Kidney capillary endothelial cell (primary cell): ENCODE data around the gene CNTRL.
A peak's percentile ranks its signal among the peaks of the same experiment; 100 is the strongest.
"Not testable (repeated sequence)": the region's sequence is repeated elsewhere in the genome, so short reads cannot be mapped to it uniquely, and the experiment has no call there.

Experiments
- DNase-seq: peaks from one replicate; pipeline ENCODE4 v3.0.0-alpha.2; 2018; ENCODE audit warnings: low spot score

The CNTRL gene, protein sequence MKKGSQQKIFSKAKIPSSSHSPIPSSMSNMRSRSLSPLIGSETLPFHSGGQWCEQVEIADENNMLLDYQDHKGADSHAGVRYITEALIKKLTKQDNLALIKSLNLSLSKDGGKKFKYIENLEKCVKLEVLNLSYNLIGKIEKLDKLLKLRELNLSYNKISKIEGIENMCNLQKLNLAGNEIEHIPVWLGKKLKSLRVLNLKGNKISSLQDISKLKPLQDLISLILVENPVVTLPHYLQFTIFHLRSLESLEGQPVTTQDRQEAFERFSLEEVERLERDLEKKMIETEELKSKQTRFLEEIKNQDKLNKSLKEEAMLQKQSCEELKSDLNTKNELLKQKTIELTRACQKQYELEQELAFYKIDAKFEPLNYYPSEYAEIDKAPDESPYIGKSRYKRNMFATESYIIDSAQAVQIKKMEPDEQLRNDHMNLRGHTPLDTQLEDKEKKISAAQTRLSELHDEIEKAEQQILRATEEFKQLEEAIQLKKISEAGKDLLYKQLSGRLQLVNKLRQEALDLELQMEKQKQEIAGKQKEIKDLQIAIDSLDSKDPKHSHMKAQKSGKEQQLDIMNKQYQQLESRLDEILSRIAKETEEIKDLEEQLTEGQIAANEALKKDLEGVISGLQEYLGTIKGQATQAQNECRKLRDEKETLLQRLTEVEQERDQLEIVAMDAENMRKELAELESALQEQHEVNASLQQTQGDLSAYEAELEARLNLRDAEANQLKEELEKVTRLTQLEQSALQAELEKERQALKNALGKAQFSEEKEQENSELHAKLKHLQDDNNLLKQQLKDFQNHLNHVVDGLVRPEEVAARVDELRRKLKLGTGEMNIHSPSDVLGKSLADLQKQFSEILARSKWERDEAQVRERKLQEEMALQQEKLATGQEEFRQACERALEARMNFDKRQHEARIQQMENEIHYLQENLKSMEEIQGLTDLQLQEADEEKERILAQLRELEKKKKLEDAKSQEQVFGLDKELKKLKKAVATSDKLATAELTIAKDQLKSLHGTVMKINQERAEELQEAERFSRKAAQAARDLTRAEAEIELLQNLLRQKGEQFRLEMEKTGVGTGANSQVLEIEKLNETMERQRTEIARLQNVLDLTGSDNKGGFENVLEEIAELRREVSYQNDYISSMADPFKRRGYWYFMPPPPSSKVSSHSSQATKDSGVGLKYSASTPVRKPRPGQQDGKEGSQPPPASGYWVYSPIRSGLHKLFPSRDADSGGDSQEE (N-terminal part only)

GRCh38 chr9:121074370-121075250, at the start of gene CNTRL:
CNTRL (plus strand) TSS chr9:121074955; CDS start chr9:121088327, 13,372 bp downstream.
- DNase-seq, result peak; percentile 73

DNA sequence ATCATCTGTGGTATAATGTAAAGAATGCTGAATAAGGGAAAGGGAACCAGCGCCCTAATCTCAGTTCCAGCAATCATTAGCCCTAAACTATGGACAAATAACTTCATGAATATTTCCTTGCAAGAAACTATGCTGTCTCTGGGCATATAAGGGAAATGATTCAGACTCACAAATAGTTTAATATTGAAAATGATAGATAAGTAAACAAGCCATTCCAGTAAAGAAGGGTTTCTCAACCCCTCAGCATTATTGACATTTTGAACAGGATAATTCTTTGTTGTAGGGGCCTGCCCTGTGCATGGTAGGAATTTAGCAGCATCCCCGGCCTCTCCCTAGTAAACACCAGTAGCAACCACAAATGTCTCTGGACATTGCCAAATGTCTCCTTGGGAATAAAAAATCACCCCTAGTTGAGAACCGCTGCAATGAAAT, 48.5 kb upstream of the CNTRL start:
- DNase-seq, result no peak

GRCh38 chr9:121026768-121027167, 48.0 kb upstream of the CNTRL start:
- no peak for DNase-seq

DNA sequence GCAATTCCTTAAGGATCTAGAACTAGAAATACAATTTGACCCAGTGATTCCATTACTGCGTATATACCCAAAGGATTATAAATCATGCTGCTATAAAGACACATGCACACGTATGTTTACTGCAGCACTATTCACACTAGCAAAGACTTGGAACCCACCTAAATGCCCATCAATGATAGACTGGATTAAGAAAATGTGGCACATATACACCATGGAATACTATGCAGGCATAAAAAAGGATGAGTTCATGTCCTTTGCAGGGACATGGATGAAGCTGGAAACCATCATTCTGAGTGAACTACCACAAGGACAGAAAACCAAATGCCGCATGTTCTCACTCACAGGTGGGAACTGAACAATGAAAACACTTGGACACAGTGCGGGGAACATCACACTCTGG, 46.5 kb upstream of the CNTRL start:
- not testable (repeated sequence) for DNase-seq

GRCh38 chr9:121029469-121029868, 45.3 kb upstream of the CNTRL start:
- DNase-seq, result no peak

DNA sequence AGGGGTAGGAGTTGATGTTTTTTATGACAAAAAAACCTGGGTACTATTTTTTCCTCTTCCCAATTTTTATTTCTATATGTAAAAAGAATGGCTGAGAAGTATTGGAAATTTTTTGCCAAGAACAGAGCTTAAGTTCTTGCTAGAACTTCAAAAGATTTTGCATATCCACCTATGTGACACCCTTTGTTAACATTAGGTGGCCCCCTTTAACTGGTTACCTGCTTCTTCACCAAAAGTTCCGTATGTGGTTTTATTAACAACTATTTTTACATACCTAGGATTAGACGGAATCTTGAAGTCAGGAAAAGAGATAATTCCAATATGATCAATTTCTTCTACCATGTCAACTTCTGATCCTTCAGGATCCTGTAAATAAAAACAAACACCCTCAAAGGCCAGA, 40.2 kb upstream of the CNTRL start:
- no peak for DNase-seq

- DNase-seq, result not testable (repeated sequence)
Measured at GRCh38 chr9:121035717-121036116, 39.0 kb upstream of the CNTRL start.

GRCh38 chr9:121038362-121038761, 36.4 kb upstream of the CNTRL start:
- no peak for DNase-seq

DNA sequence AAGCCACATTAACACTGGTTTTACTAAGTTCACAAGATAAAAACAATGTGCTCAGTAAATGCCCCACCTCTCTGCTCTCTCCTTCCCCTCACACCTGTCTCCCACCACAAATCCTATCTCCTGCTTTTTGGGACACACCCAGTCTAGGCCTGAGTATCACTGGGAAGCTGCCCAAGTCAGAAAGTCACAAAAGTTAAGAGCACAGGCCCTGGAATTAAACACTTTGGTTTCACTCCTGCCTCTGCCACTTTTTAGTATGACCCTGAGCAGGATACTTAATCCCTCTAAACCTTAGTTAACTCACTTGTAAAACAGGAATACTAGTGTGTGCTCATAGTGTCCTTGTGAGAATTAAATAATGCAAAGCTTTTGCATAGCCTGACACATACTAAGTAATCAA, 36.0 kb upstream of the CNTRL start:
- DNase-seq, result no peak

DNA sequence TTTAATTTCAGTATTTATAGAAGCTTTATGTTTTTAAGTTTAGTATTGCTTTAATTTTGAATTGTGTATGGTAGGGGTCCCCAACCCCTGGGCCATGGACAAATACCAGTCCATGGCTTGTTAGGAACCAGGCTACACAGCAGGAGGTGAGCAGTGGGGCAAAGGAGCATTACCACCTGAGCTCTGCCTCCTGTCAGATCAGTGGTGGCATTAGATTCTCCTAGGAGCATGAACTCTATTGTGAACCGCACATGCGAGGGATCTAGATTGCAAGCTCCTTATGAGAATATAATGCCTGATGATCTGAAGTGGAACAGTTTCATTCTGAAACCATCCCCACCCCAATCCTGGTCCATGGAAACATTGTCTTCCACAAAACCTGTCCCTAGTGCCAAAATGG, 26.6 kb upstream of the CNTRL start:
- DNase-seq, result no peak

- DNase-seq, result no peak
Measured at GRCh38 chr9:121048618-121049017, 26.1 kb upstream of the CNTRL start.

GRCh38 chr9:121050128-121050988, 24.4 kb upstream of the CNTRL start, which contains the start of gene C5:
C5 (minus strand) TSS chr9:121050275; CDS start chr9:121050246, 29 bp downstream.
- DNase-seq, result no peak

GRCh38 chr9:121053544-121053943, 21.2 kb upstream of the CNTRL start:
- no peak for DNase-seq

- DNase-seq, result no peak
Measured at GRCh38 chr9:121055642-121056143, 19.1 kb upstream of the CNTRL start.

DNA sequence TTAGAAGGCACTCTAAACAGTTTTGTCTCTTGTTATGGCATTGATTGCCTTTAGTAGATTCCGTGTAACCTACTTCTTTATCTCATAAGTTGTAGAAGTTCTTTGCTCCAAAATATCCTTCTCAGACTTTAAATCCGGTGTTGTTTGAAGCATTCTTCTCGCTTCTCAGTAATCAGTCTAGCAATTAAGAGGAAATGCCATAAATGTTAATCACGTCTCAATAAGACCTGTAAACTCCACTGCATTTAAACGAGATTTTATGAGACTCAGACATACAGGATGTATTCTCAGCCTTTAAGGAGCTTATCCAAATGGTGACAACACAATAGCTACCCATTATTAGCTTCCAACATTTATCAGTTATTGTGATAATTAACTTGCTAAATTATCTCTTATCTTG, 16.9 kb upstream of the CNTRL start:
- no peak for DNase-seq

GRCh38 chr9:121059513-121059912, 15.2 kb upstream of the CNTRL start:
- DNase-seq, result no peak

- peak; percentile 60 for DNase-seq
Measured at GRCh38 chr9:121059998-121060636, 14.6 kb upstream of the CNTRL start.

DNA sequence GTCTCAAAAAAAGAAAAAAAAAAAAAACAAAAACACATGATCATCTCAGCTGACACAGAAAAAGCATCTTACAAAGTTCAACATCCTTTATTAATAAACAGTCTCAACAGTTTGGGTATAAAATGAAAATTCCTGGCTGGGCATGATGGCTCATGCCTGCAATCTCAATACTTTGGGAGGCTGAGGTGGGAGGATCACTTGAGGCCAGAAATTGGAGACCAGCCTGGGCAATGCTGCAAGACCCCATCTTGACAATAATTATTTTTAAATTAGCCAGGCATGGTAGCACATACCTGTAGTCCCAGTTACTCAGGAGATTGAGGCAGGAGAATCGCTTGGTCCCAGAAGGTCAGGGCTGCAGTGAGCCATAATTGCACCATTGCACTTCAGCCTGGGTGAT, 7.9 kb upstream of the CNTRL start:
- no peak for DNase-seq

GRCh38 chr9:121067640-121068039, 7.1 kb upstream of the CNTRL start:
- no peak for DNase-seq
